Stimulated activated CD8-positive, alpha-beta memory T cell treated with anti-CD3 and anti-CD28 coated beads, Interleukin-7, amount 100 ng/mL, for 4 hours (primary cell): Measurements from ENCODE around the gene PACSIN1.

Experiments used
- DNase-seq, 2 donors: peaks; one replicate each; pipeline ENCODE4 v3.0.0-alpha.2; 2020; ENCODE audit warnings: low read depth in 2 of 2

PACSIN1 gene

GRCh38 chr6:34527751-34528670 is 62.1 kb downstream of the PACSIN1 start:
- DNase-seq = no peak

GRCh38 chr6:34528996-34529664 is 63.3 kb downstream of the PACSIN1 start:
- no peak for DNase-seq

DNA sequence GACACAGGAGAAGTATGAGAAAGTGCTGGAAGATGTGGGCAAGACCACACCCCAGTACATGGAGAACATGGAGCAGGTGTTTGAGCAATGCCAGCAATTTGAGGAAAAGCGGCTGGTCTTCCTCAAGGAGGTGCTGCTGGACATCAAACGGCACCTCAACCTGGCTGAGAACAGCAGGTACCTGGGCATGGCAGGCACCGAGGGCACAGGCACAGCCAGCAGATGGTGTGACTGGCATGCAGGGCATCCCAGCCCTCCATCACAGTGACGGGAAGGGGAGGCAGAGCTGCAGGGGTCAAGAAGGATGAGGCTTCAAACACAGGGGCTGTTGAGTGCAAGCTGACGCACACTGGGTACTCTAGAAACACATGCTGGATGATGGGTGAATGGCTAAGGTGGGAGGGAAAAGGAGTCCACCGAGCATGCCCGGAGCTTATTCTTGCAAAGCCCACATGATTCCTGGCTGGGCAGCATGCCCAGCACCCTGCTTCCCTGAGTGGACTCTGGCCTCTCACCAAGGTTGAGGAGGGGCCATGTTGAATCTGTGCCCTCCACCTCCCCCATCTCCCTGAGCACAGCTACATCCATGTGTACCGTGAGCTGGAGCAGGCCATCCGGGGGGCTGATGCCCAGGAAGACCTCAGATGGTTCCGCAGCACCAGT is 63.9 kb downstream of the PACSIN1 start:
- DNase-seq = no peak

DNA sequence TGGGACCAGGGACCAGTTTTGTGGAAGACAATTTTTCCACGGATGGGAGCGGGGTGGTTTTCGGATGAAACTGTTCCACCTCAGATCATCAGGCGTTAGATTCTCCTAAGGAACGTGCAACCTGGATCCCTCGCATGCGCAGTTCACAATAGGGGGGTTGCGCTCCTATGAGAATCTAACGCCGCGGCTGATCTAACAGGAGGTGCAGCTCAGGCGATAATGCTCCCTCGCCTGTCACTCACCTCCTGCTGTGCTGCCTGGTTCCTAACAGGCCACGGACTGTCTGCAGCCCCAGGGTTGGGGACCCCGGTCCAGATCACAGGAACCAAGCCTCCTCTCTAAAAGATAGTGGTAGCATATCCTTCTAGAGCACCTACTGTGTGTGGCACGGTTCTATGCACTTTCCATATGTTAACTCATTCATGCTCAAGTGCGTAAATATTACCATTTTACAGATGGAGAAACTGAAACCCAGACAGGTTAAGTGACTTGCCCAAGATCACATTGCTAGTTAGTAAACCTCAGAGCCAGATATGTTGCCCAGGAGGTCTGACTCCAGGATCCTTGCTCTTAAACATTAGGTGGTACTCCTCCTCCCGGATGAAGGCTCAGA is 65.0 kb downstream of the PACSIN1 start:
- DNase-seq = no peak

GRCh38 chr6:34531580-34532201 is 65.8 kb downstream of the PACSIN1 start:
- DNase-seq = no peak

DNA sequence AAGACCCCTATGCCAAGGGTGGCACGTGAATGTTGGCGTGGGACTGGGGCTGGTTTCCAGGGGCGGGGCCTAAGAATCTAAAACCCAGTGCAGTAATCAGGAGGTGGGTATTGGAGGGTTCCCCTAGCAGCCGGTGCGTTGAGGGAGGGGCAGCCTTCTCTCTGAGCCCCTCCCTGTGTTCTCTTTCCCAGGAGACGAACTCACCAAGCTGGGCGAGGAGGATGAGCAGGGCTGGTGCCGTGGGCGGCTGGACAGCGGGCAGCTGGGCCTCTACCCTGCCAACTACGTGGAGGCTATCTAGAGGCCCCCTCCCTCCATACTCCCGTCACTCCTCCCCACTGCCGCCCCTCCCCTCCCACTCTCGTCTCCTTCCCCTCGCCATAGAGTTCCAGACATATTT is 66.4 kb downstream of the PACSIN1 start:
- DNase-seq = no peak

DNA sequence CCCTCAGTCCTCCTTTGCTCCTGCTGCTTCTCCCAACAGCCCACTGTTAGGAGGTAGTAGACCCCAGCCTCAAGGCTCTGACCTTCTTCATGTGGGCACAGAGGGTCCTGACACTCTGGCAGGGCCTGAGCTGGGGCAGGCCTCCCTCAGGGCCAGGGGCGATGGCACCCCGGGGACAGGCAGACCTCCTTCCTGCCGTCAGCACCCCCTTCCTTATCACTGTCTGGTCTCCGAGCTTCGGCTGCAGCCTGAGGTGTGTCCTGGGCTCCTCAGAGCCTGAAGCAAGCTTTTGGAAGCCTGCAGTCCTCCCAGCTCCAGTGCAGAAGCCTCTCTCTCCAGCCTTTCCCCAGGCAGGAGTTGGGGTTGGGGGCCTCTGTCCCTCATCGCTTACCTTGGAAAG is 68.3 kb downstream of the PACSIN1 start:
- no peak for DNase-seq

- no peak for DNase-seq
Observed at GRCh38 chr6:34534656-34535055, 68.8 kb downstream of the PACSIN1 start.

DNA sequence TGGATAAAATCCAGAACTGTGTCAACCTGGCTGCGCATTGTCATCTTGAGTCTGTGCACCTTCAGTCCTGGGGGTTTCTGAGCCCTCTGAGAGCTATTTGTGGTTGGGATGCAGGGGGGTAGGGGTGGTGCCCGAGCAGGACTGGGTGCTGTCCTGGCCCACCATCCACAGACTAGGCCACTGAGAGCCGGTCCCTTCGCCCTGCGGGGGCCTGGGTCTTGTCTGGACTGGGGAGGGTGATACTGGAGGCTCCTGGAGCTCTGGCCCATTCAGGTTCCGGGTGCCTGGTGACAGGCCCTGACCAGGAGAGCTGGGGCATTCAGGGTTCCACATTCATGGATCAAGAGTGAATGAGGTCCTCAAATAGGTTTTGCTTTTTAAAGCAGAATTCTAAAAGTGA is 69.3 kb downstream of the PACSIN1 start:
- no peak for DNase-seq

GRCh38 chr6:34535646-34536045 is 69.8 kb downstream of the PACSIN1 start:
- DNase-seq = no peak

GRCh38 chr6:34536251-34536958 is 70.5 kb downstream of the PACSIN1 start:
- no peak for DNase-seq

GRCh38 chr6:34536959-34537848 is 71.3 kb downstream of the PACSIN1 start:
- no peak for DNase-seq

DNA sequence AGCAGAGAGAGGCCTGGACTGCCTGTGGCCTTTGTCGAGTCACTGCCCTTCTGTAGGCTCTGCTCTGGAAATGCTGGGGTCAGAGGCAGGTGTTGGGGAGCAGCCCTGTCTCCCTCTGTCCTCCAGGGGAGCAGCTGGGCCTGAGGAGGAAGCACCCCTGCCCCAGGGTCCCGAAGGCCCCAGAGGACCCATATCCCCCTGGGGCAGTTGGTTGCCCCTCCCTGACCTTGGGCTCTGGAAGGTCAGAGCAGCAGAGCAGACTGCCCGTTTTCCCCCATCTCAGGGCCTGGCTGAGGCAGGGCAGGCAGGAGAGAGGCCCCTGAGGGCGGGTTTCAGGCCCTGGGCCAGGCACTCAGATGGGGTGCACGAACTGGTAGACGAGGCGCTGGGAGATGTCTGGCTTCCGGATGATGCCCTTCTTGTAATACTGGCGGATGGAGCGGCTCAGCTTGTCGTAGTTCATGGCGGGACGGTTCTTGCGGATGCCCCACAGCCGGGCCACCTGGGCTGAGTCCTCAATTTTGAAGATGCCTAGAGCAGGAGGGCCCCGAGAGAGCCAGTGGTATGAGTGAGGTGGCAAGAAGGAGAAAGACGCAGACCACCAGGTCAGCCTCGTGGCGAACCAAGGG is 72.2 kb downstream of the PACSIN1 start:
- DNase-seq = no peak

GRCh38 chr6:34538581-34538980 is 72.7 kb downstream of the PACSIN1 start:
- DNase-seq = no peak

- no peak for DNase-seq
Observed at GRCh38 chr6:34539181-34539580, 73.3 kb downstream of the PACSIN1 start.

- DNase-seq = no peak
Observed at GRCh38 chr6:34540222-34540621, 74.3 kb downstream of the PACSIN1 start.

DNA sequence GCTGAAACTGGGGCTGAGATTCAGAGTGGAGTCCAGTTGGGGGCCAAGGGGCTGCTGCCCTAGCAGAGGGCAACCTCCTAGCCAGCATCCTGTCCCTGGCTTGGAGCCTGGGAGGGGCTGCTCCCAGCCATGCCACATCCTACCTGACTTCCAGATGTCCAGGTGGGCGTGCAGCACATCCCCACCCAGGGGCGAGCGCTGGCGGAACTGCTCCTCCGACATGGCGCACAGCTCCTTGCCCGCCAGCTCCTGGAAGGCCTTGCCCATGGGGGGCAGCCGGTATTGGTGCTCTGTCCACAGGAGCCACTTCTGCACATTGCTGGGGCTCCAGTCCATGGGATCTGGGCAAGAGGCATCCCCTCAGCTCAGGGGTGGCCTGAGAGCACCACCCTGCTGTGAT is 75.0 kb downstream of the PACSIN1 start:
- no peak for DNase-seq

DNA sequence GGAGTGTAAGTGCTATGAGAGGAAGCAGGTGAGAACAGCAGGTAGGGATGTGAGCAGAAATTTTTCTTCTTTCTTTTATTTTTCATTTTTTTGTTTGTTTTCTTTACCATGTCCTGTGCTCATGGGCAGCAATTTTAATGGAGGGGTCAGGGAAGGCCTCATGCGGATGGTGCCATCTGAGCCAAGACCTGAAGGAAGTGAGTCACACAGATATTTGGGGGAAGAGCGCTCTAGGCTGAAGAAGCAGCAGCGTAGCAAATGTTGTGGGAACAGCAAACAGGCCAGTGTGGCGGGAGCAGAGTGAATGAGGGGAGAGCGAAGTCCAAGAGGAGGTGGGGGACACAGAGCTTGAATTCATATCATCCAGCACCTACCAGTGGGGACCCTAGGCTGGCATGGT is 77.5 kb downstream of the PACSIN1 start:
- DNase-seq = no peak

DNA sequence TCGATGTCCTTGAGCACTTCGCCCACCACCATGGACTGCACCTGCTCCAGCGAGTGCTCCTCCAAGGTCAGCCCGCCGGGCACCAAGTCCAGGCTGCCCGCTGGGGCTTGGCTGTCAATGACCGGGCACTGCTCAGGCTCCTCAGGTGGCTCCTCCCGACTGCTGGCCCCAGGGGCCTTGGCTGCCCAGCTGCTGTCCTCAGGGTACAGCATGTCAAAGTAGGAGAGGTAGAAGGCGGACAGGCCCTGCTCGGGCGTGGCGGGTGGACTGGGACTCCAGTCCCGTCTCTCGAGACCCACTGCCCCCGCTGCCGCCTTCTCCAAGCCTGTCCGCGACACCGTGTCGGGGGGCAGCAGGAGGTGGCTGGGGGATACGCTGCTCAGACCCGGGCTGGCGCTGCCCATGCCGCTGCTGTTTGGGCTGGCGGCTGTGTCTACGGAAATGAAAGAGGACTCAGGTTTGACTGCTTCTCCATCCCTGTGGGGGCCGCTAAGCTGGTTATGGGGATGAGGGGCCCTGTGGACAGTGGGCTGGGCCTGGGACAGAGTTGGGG is 78.3 kb downstream of the PACSIN1 start:
- DNase-seq = no peak
